Ishikawa (cell line): ENCODE data around the gene MYH10.

Source experiments
- EGR1 ChIP-seq: IDR thresholded peaks from 2 replicates; pipeline ENCODE4 v1.6.1; 2012
- NFIC ChIP-seq: IDR thresholded peaks from 2 replicates; pipeline ENCODE4 v1.6.1; 2012
- TCF12 ChIP-seq: IDR thresholded peaks from 2 replicates; pipeline ENCODE4 v1.6.1; 2012; ENCODE audit warnings: low read depth

- TF ChIP-seq TCF12 (no peak), EGR1 (no peak), NFIC (no peak)
These were observed 77.8 kb downstream of the MYH10 start for GRCh38 chr17:8552577-8553320.
